ENCODE data around the gene PDYN.

PDYN gene

GRCh38 chr20:1950836-1951235 lies 43.0 kb downstream of the PDYN start:
- peaks cover 3% of the 10 kb centered on the region for H3K4me1 Mint-ChIP-seq (ENCODE audit: low read depth)
- H3K27ac Mint-ChIP-seq = no peak overlapping the region
- no peak overlapping the region for H3K4me3 Mint-ChIP-seq
- no peaks in the 10 kb centered on the region for H3K9me3 Mint-ChIP-seq (ENCODE audit: low read depth)
- H3K36me3 Mint-ChIP-seq = no peaks in the 10 kb centered on the region
- H3K27me3 Mint-ChIP-seq = peaks cover 18% of the 10 kb centered on the region

GRCh38 chr20:1949347-1950100 lies 44.3 kb downstream of the PDYN start:
- Mint-ChIP-seq H3K27me3 (peaks cover 23% of the 10 kb centered on the region), H3K36me3 (no peaks in the 10 kb centered on the region), H3K9me3 (ENCODE audit: low read depth) (no peaks in the 10 kb centered on the region), H3K4me3 (no peak overlapping the region), H3K4me1 (ENCODE audit: low read depth) (peaks cover 3% of the 10 kb centered on the region), H3K27ac (no peak overlapping the region)

- H3K36me3 Mint-ChIP-seq = no peaks in the 10 kb centered on the region
- H3K9me3 Mint-ChIP-seq (ENCODE audit: low read depth) = no peaks in the 10 kb centered on the region
- H3K27ac Mint-ChIP-seq = no peak overlapping the region
- peaks cover 31% of the 10 kb centered on the region for H3K27me3 Mint-ChIP-seq
- peaks cover 3% of the 10 kb centered on the region for H3K4me1 Mint-ChIP-seq (ENCODE audit: low read depth)
- H3K4me3 Mint-ChIP-seq = no peak overlapping the region
Observed at GRCh38 chr20:1947535-1947846, 46.4 kb downstream of the PDYN start.

GRCh38 chr20:1946762-1947534 lies 46.9 kb downstream of the PDYN start:
- Mint-ChIP-seq H3K27ac (no peak overlapping the region), H3K27me3 (peaks cover 31% of the 10 kb centered on the region), H3K4me3 (no peak overlapping the region), H3K36me3 (no peaks in the 10 kb centered on the region), H3K9me3 (ENCODE audit: low read depth) (no peaks in the 10 kb centered on the region), H3K4me1 (ENCODE audit: low read depth) (peaks cover 3% of the 10 kb centered on the region)

- peaks cover 29% of the 10 kb centered on the region for H3K27me3 Mint-ChIP-seq
Observed at GRCh38 chr20:1946442-1946761, 47.5 kb downstream of the PDYN start.

GRCh38 chr20:1945660-1946059 lies 48.2 kb downstream of the PDYN start:
- Mint-ChIP-seq H3K27me3 (peaks cover 29% of the 10 kb centered on the region), H3K36me3 (no peaks in the 10 kb centered on the region), H3K4me3 (no peak overlapping the region), H3K9me3 (ENCODE audit: low read depth) (no peaks in the 10 kb centered on the region), H3K27ac (no peak overlapping the region), H3K4me1 (ENCODE audit: low read depth) (peaks cover 3% of the 10 kb centered on the region)

More at GRCh38 chr20:1946442-1946761, 47.5 kb downstream of the PDYN start:
- Mint-ChIP-seq H3K9me3 (ENCODE audit: low read depth) (no peaks in the 10 kb centered on the region), H3K4me3 (no peak overlapping the region), H3K36me3 (no peaks in the 10 kb centered on the region), H3K4me1 (ENCODE audit: low read depth) (peaks cover 3% of the 10 kb centered on the region), H3K27ac (no peak overlapping the region)

- H3K27ac Mint-ChIP-seq = no peak overlapping the region
- H3K4me1 Mint-ChIP-seq (ENCODE audit: low read depth) = peaks cover 3% of the 10 kb centered on the region
- H3K27me3 Mint-ChIP-seq = peaks cover 29% of the 10 kb centered on the region
- H3K9me3 Mint-ChIP-seq (ENCODE audit: low read depth) = no peaks in the 10 kb centered on the region
- no peak overlapping the region for H3K4me3 Mint-ChIP-seq
- no peaks in the 10 kb centered on the region for H3K36me3 Mint-ChIP-seq
Observed at GRCh38 chr20:1945134-1945618, 48.7 kb downstream of the PDYN start.

GRCh38 chr20:1944345-1945091 lies 49.3 kb downstream of the PDYN start:
- Mint-ChIP-seq H3K36me3 (no peaks in the 10 kb centered on the region), H3K27ac (no peak overlapping the region), H3K4me1 (ENCODE audit: low read depth) (peaks cover 3% of the 10 kb centered on the region), H3K9me3 (ENCODE audit: low read depth) (no peaks in the 10 kb centered on the region), H3K4me3 (no peak overlapping the region), H3K27me3 (peaks cover 29% of the 10 kb centered on the region)

- Mint-ChIP-seq H3K9me3 (ENCODE audit: low read depth) (no peaks in the 10 kb centered on the region), H3K4me3 (no peak overlapping the region), H3K27me3 (peaks cover 27% of the 10 kb centered on the region), H3K4me1 (ENCODE audit: low read depth) (peaks cover 3% of the 10 kb centered on the region), H3K27ac (no peak overlapping the region), H3K36me3 (no peaks in the 10 kb centered on the region)
Observed at GRCh38 chr20:1943275-1944002, 50.4 kb downstream of the PDYN start.

GRCh38 chr20:1942486-1943274 lies 51.2 kb downstream of the PDYN start:
- Mint-ChIP-seq H3K27ac (no peak overlapping the region), H3K9me3 (ENCODE audit: low read depth) (no peaks in the 10 kb centered on the region), H3K4me3 (no peak overlapping the region), H3K4me1 (ENCODE audit: low read depth) (peaks cover 3% of the 10 kb centered on the region), H3K36me3 (no peaks in the 10 kb centered on the region), H3K27me3 (peaks cover 22% of the 10 kb centered on the region)

GRCh38 chr20:1942061-1942460 lies 51.8 kb downstream of the PDYN start:
- Mint-ChIP-seq H3K9me3 (ENCODE audit: low read depth) (no peaks in the 10 kb centered on the region), H3K27me3 (peaks cover 21% of the 10 kb centered on the region), H3K4me1 (ENCODE audit: low read depth) (peaks cover 3% of the 10 kb centered on the region), H3K27ac (no peak overlapping the region), H3K36me3 (no peaks in the 10 kb centered on the region), H3K4me3 (no peak overlapping the region)

- H3K36me3 Mint-ChIP-seq = no peaks in the 10 kb centered on the region
- H3K27ac Mint-ChIP-seq = no peak overlapping the region
- no peak overlapping the region for H3K4me3 Mint-ChIP-seq
- peaks cover 16% of the 10 kb centered on the region for H3K27me3 Mint-ChIP-seq
- no peaks in the 10 kb centered on the region for H3K4me1 Mint-ChIP-seq (ENCODE audit: low read depth)
- H3K9me3 Mint-ChIP-seq (ENCODE audit: low read depth) = no peaks in the 10 kb centered on the region
Observed at GRCh38 chr20:1941226-1941625, 52.6 kb downstream of the PDYN start.

GRCh38 chr20:1940581-1940980 lies 53.3 kb downstream of the PDYN start:
- no peaks in the 10 kb centered on the region for H3K36me3 Mint-ChIP-seq
- no peaks in the 10 kb centered on the region for H3K4me1 Mint-ChIP-seq (ENCODE audit: low read depth)
- no peaks in the 10 kb centered on the region for H3K9me3 Mint-ChIP-seq (ENCODE audit: low read depth)
- peaks cover 13% of the 10 kb centered on the region for H3K27me3 Mint-ChIP-seq
- no peak overlapping the region for H3K4me3 Mint-ChIP-seq
- no peak overlapping the region for H3K27ac Mint-ChIP-seq

- no peaks in the 10 kb centered on the region for H3K4me1 Mint-ChIP-seq (ENCODE audit: low read depth)
- H3K27me3 Mint-ChIP-seq = peaks cover 7% of the 10 kb centered on the region
- H3K27ac Mint-ChIP-seq = no peak overlapping the region
- H3K9me3 Mint-ChIP-seq (ENCODE audit: low read depth) = no peaks in the 10 kb centered on the region
- H3K4me3 Mint-ChIP-seq = no peak overlapping the region
- H3K36me3 Mint-ChIP-seq = no peaks in the 10 kb centered on the region
Observed at GRCh38 chr20:1939270-1939595, 54.6 kb downstream of the PDYN start.

Data from activated naive CD8-positive, alpha-beta T cell (primary cell).